DOHH2 (cell line): ENCODE data around the gene STMN3.

Source experiments
- CTCF ChIP-seq: fragments of 200-600 bp; sonication (generic); IDR thresholded peaks from one replicate; pipeline ENCODE4 v1.5.1; 2014; ENCODE audit warnings: antibody characterized with exemption, mild to moderate bottlenecking, low read depth, low read length; ENCODE audit not compliant: poor library complexity, severe bottlenecking
- EZH2phosphoT487 ChIP-seq: fragments of 200-600 bp; sonication (generic); IDR thresholded peaks from 2 replicates; pipeline ENCODE4 v1.6.1; 2017; ENCODE audit warnings: borderline replicate concordance, mild to moderate bottlenecking, antibody characterized with exemption, low read length, moderate library complexity, mixed read lengths

- TF ChIP-seq CTCF (no peak), EZH2phosphoT487 (no peak)
Observed at GRCh38 chr20:63599396-63600050, 53.7 kb downstream of the STMN3 start.
